SK-N-SH (cell line): ENCODE data around the gene P3H4. TPM values are rescaled to one million over a fixed set of nuclear protein-coding genes. Genes with fewer than 3 reads are reported as not detected.

Source experiments
- CTCF ChIA-PET: fragments of 300-600, 350-600 bp; formaldehyde crosslinking; extraction: SDS; loops from one replicate; lab custom pipeline; 2021; lab: Yijun Ruan, JAX
- POLR2A ChIA-PET: fragments of 350-600 bp; sonication (Branson Sonifier 250); formaldehyde crosslinking; extraction: SDS; loops from one replicate; lab custom pipeline; 2020; ENCODE audit warnings: antibody characterized with exemption, inconsistent platforms; lab: Yijun Ruan, JAX
- DNase-seq: peaks from one replicate; pipeline ENCODE4 v3.0.0; 2012
- H2AFZ ChIP-seq: fragments of 200-600 bp; sonication (generic); 2 replicates; pipeline ENCODE4 v1.8.1; 2016; ENCODE audit warnings: antibody characterized with exemption, mild to moderate bottlenecking, low read depth
- H3F3A ChIP-seq: fragments of 200-600 bp; sonication (generic); replicated peaks from 2 replicates; pipeline ENCODE3; 2016; ENCODE audit warnings: antibody characterized with exemption, mild to moderate bottlenecking; ENCODE audit not compliant: insufficient read depth
- H3K27ac ChIP-seq, 2 experiments: fragments of 200-500 bp in 1 of 2; fragments of 200-600 bp in 1 of 2; sonication (Bioruptor generic) in 1 of 2; sonication (generic), shearing (Covaris generic) in 1 of 2; 2 replicates each; pipeline versions ENCODE4 v1.5.1 to v1.6.1; 2014 to 2016; ENCODE audit warnings: low read depth in 2 of 2, inconsistent platforms in 1 of 2, low read length in 1 of 2, mild to moderate bottlenecking in 1 of 2, mixed read lengths in 1 of 2
- H3K27me3 ChIP-seq: fragments of 200-600 bp; sonication (generic), shearing (Covaris generic); 2 replicates; pipeline ENCODE4 v1.6.1; 2016; ENCODE audit warnings: mixed run types; ENCODE audit not compliant: insufficient read depth
- H3K36me3 ChIP-seq, 2 experiments: fragments of 200-500 bp in 1 of 2; fragments of 200-600 bp in 1 of 2; sonication (Bioruptor generic) in 1 of 2; sonication (generic) in 1 of 2; replicated peaks in 1 of 2; 2 replicates each; pipeline versions ENCODE3 to v1.5.1; 2014 to 2016; ENCODE audit warnings: low read length in 1 of 2, mild to moderate bottlenecking in 1 of 2; ENCODE audit not compliant: insufficient read depth in 2 of 2, control insufficient read depth in 1 of 2
- H3K4me1 ChIP-seq, 2 experiments: fragments of 200-500 bp in 1 of 2; fragments of 200-600 bp in 1 of 2; sonication (Bioruptor generic) in 1 of 2; sonication (generic), shearing (Covaris generic) in 1 of 2; 2 replicates each; pipeline versions ENCODE4 v1.5.1 to v1.6.1; 2014 to 2016; ENCODE audit warnings: low read depth in 1 of 2, low read length in 1 of 2, mixed run types in 1 of 2; ENCODE audit not compliant: insufficient read depth in 2 of 2, control insufficient read depth in 1 of 2
- H3K4me2 ChIP-seq: fragments of 200-600 bp; sonication (generic), shearing (Covaris generic); 2 replicates; pipeline ENCODE4 v1.6.1; 2017; ENCODE audit warnings: mixed run types
- H3K4me3 ChIP-seq, 2 experiments: fragments of 200-500 bp in 1 of 2; fragments of 200-600 bp in 1 of 2; sonication (Bioruptor generic) in 1 of 2; sonication (generic), shearing (Covaris generic) in 1 of 2; 2 replicates each; pipeline versions ENCODE4 v1.5.1 to v1.8.1; 2014 to 2016; ENCODE audit warnings: low read depth in 2 of 2, inconsistent platforms in 1 of 2, low read length in 1 of 2, mild to moderate bottlenecking in 1 of 2, mixed read lengths in 1 of 2, moderate library complexity in 1 of 2
- H3K79me2 ChIP-seq: fragments of 200-600 bp; sonication (generic); 2 replicates; pipeline ENCODE4 v1.8.1; 2017; ENCODE audit warnings: mild to moderate bottlenecking; ENCODE audit not compliant: insufficient read depth
- H3K9ac ChIP-seq: fragments of 200-600 bp; sonication (generic); 2 replicates; pipeline ENCODE4 v1.6.1; 2017; ENCODE audit warnings: mixed run types
- H3K9me2 ChIP-seq: fragments of 200-600 bp; sonication (generic); 2 replicates; pipeline ENCODE4 v1.6.1; 2017; ENCODE audit warnings: mixed run types
- H3K9me3 ChIP-seq: fragments of 200-600 bp; sonication (generic); 2 replicates; pipeline ENCODE4 v1.6.1; 2017; ENCODE audit warnings: mixed run types, mild to moderate bottlenecking, moderate library complexity
- H4K20me1 ChIP-seq: fragments of 200-600 bp; sonication (generic); 2 replicates; pipeline ENCODE4 v1.6.1; 2017; ENCODE audit warnings: mild to moderate bottlenecking, mixed run types; ENCODE audit not compliant: insufficient read depth
- ELF1 ChIP-seq: IDR thresholded peaks from 2 replicates; pipeline ENCODE4 v1.4.0; 2012
- EP300 ChIP-seq, 2 experiments: IDR thresholded peaks; 2 replicates each; pipeline versions ENCODE4 v1.4.0 to v1.6.1; 2012; ENCODE audit warnings: borderline replicate concordance in 1 of 2, low read depth in 1 of 2, low read length in 1 of 2
- EZH2phosphoT487 ChIP-seq: fragments of 200-600 bp; sonication (generic); IDR thresholded peaks from 2 replicates; pipeline ENCODE4 v1.6.1; 2017; ENCODE audit warnings: low read depth, mixed run types, mild to moderate bottlenecking, antibody characterized with exemption, moderate library complexity, borderline replicate concordance
- FOXM1 ChIP-seq: IDR thresholded peaks from 2 replicates; pipeline ENCODE4 v1.4.0; 2012; ENCODE audit warnings: low read depth, mild to moderate bottlenecking
- GATA2 ChIP-seq: sonication (generic); formaldehyde crosslinking; IDR thresholded peaks from 2 replicates; pipeline ENCODE4 v1.5.0; 2020; ENCODE audit warnings: mild to moderate bottlenecking, missing genetic modification reagents
- JUND ChIP-seq: IDR thresholded peaks from 2 replicates; pipeline ENCODE4 v1.4.0; 2012
- MEF2A ChIP-seq: IDR thresholded peaks from 2 replicates; pipeline ENCODE4 v1.4.0; 2012; ENCODE audit warnings: low read depth, borderline replicate concordance
- NRF1 ChIP-seq: IDR thresholded peaks from 2 replicates; pipeline ENCODE4 v1.6.1; 2012; ENCODE audit warnings: low read depth, mild to moderate bottlenecking, low read length
- RAD21 ChIP-seq: IDR thresholded peaks from 2 replicates; pipeline ENCODE4 v1.6.1; 2012; ENCODE audit warnings: mild to moderate bottlenecking, low read length
- RXRA ChIP-seq: IDR thresholded peaks from 2 replicates; pipeline ENCODE4 v1.4.0; 2012; ENCODE audit warnings: low read depth, mild to moderate bottlenecking, borderline replicate concordance
- SIN3A ChIP-seq: IDR thresholded peaks from 2 replicates; pipeline ENCODE4 v1.6.1; 2012; ENCODE audit warnings: low read depth, mild to moderate bottlenecking, low read length, moderate library complexity, borderline replicate concordance
- SMC3 ChIP-seq: IDR thresholded peaks from 2 replicates; pipeline ENCODE4 v1.6.1; 2012; ENCODE audit warnings: low read depth, low read length, improper control_type of control experiment
- TAF1 ChIP-seq: IDR thresholded peaks from 2 replicates; pipeline ENCODE4 v1.6.1; 2012; ENCODE audit warnings: low read depth, mild to moderate bottlenecking, low read length, moderate library complexity, borderline replicate concordance
- TEAD4 ChIP-seq: IDR thresholded peaks from 2 replicates; pipeline ENCODE4 v1.4.0; 2012; ENCODE audit warnings: mild to moderate bottlenecking, borderline replicate concordance; ENCODE audit not compliant: insufficient read depth
- YY1 ChIP-seq: IDR thresholded peaks from 2 replicates; pipeline ENCODE4 v1.4.0; 2012; ENCODE audit warnings: low read depth, mild to moderate bottlenecking
- WGBS: methylation state at CpG from one replicate; pipeline ENCODE4 v1.1.6; 2017; ENCODE audit warnings: low lambda C conversion rate; 5-methylcytosine and 5-hydroxymethylcytosine counted together
- polyA plus RNA-seq, 3 experiments: library from polyadenylated mRNA; depleted of rRNA; stranded (reverse); fragments of >200 nt; gene quantifications; 2 replicates each; pipeline ENCODE4 v1.2.3, GENCODE V29; 2012
- TF ChIP-seq, protein P1 (sequence below): fragments of 200-600 bp; sonication (generic); IDR thresholded peaks from 2 replicates; pipeline ENCODE4 v1.6.1; 2017; ENCODE audit warnings: antibody characterized with exemption, mild to moderate bottlenecking, moderate library complexity
- TF ChIP-seq, protein P2 (sequence below): fragments of 150-350 bp; IDR thresholded peaks from 2 replicates; pipeline ENCODE4 v1.6.1; 2017; ENCODE audit warnings: antibody characterized with exemption, low read length, low read depth, borderline replicate concordance
- TF ChIP-seq, protein P3 (sequence below): IDR thresholded peaks from 2 replicates; pipeline ENCODE4 v1.4.0; 2012; ENCODE audit warnings: low read depth, borderline replicate concordance

Gene P3H4
- polyA plus RNA-seq, 1 of the 3 experiments (the other 2 are of a cell fraction): 88.3 TPM

- ChIA-PET POLR2A (no interaction called here), CTCF (interaction anchor here (0.6 to 20.2 kb wide), 6 partner anchors 10 to 153 kb away, joined by 3 to 405 read pairs (median 4); partner anchors contain the start of genes HAP1 and JUP)
- Histone ChIP-seq H3K4me3 (no peak overlapping the region), H3K9me2 (no peaks in the 10 kb centered on the region), H3K4me1 (peaks cover 12 to 15% of the 10 kb centered on the region in 2 experiments; a peak in 2 of 4 replicates), H3K27ac (no peak overlapping the region), H3K36me3 (peaks cover 7 to 8% of the 10 kb centered on the region in 2 experiments), H3K4me2 (no peak overlapping the region), H3K9ac (no peak overlapping the region), H3K27me3 (no peaks in the 10 kb centered on the region), H3K79me2 (peaks cover 29% of the 10 kb centered on the region), H3F3A (no peaks in the 10 kb centered on the region), H4K20me1 (peaks cover 13% of the 10 kb centered on the region), H3K9me3 (no peaks in the 10 kb centered on the region), H2AFZ (no peak overlapping the region)
- 84% methylated on average over 8 of the region's 8 CpGs for WGBS
- DNase-seq: peak; percentile 24
- TF ChIP-seq ELF1: no peak
- TF ChIP-seq, protein P1, sequence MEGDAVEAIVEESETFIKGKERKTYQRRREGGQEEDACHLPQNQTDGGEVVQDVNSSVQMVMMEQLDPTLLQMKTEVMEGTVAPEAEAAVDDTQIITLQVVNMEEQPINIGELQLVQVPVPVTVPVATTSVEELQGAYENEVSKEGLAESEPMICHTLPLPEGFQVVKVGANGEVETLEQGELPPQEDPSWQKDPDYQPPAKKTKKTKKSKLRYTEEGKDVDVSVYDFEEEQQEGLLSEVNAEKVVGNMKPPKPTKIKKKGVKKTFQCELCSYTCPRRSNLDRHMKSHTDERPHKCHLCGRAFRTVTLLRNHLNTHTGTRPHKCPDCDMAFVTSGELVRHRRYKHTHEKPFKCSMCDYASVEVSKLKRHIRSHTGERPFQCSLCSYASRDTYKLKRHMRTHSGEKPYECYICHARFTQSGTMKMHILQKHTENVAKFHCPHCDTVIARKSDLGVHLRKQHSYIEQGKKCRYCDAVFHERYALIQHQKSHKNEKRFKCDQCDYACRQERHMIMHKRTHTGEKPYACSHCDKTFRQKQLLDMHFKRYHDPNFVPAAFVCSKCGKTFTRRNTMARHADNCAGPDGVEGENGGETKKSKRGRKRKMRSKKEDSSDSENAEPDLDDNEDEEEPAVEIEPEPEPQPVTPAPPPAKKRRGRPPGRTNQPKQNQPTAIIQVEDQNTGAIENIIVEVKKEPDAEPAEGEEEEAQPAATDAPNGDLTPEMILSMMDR: no peak
- no peak for TF ChIP-seq SIN3A
- TF ChIP-seq, protein P2, sequence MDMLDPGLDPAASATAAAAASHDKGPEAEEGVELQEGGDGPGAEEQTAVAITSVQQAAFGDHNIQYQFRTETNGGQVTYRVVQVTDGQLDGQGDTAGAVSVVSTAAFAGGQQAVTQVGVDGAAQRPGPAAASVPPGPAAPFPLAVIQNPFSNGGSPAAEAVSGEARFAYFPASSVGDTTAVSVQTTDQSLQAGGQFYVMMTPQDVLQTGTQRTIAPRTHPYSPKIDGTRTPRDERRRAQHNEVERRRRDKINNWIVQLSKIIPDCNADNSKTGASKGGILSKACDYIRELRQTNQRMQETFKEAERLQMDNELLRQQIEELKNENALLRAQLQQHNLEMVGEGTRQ: no peak
- no peak for TF ChIP-seq EP300 (IDR thresholded peaks at IDR 0.05; ENCODE audit: borderline replicate concordance in 1 of 2, low read depth in 1 of 2, low read length in 1 of 2)
- TF ChIP-seq JUND: no peak
- no peak for TF ChIP-seq GATA2 (CRISPR knock-in tag)
- TF ChIP-seq FOXM1: no peak
- TF ChIP-seq TAF1: no peak
- TF ChIP-seq, protein P3, sequence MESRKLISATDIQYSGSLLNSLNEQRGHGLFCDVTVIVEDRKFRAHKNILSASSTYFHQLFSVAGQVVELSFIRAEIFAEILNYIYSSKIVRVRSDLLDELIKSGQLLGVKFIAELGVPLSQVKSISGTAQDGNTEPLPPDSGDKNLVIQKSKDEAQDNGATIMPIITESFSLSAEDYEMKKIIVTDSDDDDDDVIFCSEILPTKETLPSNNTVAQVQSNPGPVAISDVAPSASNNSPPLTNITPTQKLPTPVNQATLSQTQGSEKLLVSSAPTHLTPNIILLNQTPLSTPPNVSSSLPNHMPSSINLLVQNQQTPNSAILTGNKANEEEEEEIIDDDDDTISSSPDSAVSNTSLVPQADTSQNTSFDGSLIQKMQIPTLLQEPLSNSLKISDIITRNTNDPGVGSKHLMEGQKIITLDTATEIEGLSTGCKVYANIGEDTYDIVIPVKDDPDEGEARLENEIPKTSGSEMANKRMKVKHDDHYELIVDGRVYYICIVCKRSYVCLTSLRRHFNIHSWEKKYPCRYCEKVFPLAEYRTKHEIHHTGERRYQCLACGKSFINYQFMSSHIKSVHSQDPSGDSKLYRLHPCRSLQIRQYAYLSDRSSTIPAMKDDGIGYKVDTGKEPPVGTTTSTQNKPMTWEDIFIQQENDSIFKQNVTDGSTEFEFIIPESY: no peak
- no peak for TF ChIP-seq NRF1
- TF ChIP-seq EZH2phosphoT487: no peak
- no peak for TF ChIP-seq RXRA
- no peak for TF ChIP-seq RAD21
- TF ChIP-seq TEAD4: no peak
- no peak for TF ChIP-seq SMC3
- no peak for TF ChIP-seq MEF2A
- TF ChIP-seq YY1: no peak
Measured at GRCh38 chr17:41806685-41807445, 4.9 kb downstream of the P3H4 start.
